Measurements from ENCODE around the gene CDH23.
"Not testable (repeated sequence)": the region's sequence is repeated elsewhere in the genome, so short reads cannot be mapped to it uniquely, and the experiment has no call there.

DNA sequence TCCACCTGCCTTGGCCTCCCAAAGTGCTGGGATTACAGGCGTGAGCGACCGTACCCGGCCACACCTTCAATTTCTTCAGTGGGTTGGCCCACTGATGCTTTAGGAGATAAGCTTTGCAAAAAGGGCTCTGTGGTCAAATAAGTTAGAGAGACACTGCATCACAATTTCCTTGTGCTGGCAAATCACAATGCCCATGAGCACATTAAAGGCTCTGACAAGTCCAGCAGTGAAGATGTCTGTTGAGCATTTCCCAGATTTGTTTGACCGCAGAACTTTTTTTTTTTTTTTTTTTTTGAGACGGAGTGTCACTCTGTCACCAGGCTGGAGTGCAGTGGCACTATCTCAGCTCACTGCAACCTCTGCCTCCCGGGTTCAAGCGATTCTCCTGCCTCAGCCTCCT lies 203.5 kb downstream of the CDH23 start:
- not testable (repeated sequence) for TF ChIP-seq ZNF121 (CRISPR knock-in tag; IDR thresholded peaks at IDR 0.05); SP1 (CRISPR knock-in tag; conservative IDR thresholded peaks at IDR 0.05)
- TF ChIP-seq, protein P1, sequence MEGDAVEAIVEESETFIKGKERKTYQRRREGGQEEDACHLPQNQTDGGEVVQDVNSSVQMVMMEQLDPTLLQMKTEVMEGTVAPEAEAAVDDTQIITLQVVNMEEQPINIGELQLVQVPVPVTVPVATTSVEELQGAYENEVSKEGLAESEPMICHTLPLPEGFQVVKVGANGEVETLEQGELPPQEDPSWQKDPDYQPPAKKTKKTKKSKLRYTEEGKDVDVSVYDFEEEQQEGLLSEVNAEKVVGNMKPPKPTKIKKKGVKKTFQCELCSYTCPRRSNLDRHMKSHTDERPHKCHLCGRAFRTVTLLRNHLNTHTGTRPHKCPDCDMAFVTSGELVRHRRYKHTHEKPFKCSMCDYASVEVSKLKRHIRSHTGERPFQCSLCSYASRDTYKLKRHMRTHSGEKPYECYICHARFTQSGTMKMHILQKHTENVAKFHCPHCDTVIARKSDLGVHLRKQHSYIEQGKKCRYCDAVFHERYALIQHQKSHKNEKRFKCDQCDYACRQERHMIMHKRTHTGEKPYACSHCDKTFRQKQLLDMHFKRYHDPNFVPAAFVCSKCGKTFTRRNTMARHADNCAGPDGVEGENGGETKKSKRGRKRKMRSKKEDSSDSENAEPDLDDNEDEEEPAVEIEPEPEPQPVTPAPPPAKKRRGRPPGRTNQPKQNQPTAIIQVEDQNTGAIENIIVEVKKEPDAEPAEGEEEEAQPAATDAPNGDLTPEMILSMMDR (IDR thresholded peaks at IDR 0.05) = not testable (repeated sequence)

Measured in WTC11 (cell line).